ENCODE data around the gene COPS7A. TPM values are rescaled to one million over a fixed set of nuclear protein-coding genes. Genes with fewer than 3 reads are reported as not detected.

Gene COPS7A
- total and polyA plus RNA-seq, 9 of the 15 experiments (the other 6 are each of a cell fraction or from before 2014, with no cell fraction given) = 12.7 to 36.0 (median 24.3) TPM

- peak; percentile 100 for TF ChIP-seq ZBTB40 (IDR thresholded peaks at IDR 0.05)
- TF ChIP-seq ZBTB40 (CRISPR knock-in tag; IDR thresholded peaks at IDR 0.05) = peak; percentile 98
- no peak for TF ChIP-seq YBX1 (IDR thresholded peaks at IDR 0.05)
- TF ChIP-seq TSC22D4 (tag; IDR thresholded peaks at IDR 0.05) = no peak
- TF ChIP-seq NFE2L1 (tag; IDR thresholded peaks at IDR 0.05; ENCODE audit: borderline replicate concordance, low read depth) = no peak
- peak; percentile 54; the same call in 1 of the 2 replicates for TF ChIP-seq CTBP1 (IDR thresholded peaks at IDR 0.05; ENCODE audit: borderline replicate concordance)
- no peak for TF ChIP-seq DEAF1 (CRISPR knock-in tag; IDR thresholded peaks at IDR 0.05)
- TF ChIP-seq FOS (IDR thresholded peaks at IDR 0.05; ENCODE audit: extremely low read depth, insufficient read length) = peak; percentile 8
- TF ChIP-seq ZBED1 (IDR thresholded peaks at IDR 0.05) = no peak
- TF ChIP-seq ZFPM2 (CRISPR knock-in tag; IDR thresholded peaks at IDR 0.05) = no peak
- TF ChIP-seq ZNF143 (CRISPR knock-in tag; IDR thresholded peaks at IDR 0.05) = no peak; the same call in 1 of the 2 replicates
- peak; percentile 93 for TF ChIP-seq SP1 (CRISPR knock-in tag; IDR thresholded peaks at IDR 0.05)
- no peak for TF ChIP-seq ZNF398 (CRISPR knock-in tag; IDR thresholded peaks at IDR 0.05)
- peak; percentile 76; the same call in 1 of the 2 replicates for TF ChIP-seq KAT7 (CRISPR knock-in tag; IDR thresholded peaks at IDR 0.05; ENCODE audit: borderline replicate concordance)
- peak; percentile 68; the same call in 1 of the 2 replicates for TF ChIP-seq ZKSCAN1 (IDR thresholded peaks at IDR 0.05; ENCODE audit: low read depth, low read length)
- TF ChIP-seq NONO (IDR thresholded peaks at IDR 0.05; ENCODE audit: low read depth in 2 of 2, low read length in 1 of 2) = peak in 1 of 2 experiments; percentile 21; a peak in 1 of 4 replicates
Measured at GRCh38 chr12:6723607-6724408, at the start of gene COPS7A (continued).

All from K562 (cell line).